CD4-positive, alpha-beta T cell treated with Interleukin-17A for 4 hours (primary cell): ENCODE data around the gene DOC2A.
"Not testable (repeated sequence)": the region's sequence is repeated elsewhere in the genome, so short reads cannot be mapped to it uniquely, and the experiment has no call there.

Source experiments
- DNase-seq: peaks from one replicate; pipeline ENCODE4 v3.0.0-alpha.2; 2020; ENCODE audit warnings: mixed read lengths

The DOC2A gene

DNA sequence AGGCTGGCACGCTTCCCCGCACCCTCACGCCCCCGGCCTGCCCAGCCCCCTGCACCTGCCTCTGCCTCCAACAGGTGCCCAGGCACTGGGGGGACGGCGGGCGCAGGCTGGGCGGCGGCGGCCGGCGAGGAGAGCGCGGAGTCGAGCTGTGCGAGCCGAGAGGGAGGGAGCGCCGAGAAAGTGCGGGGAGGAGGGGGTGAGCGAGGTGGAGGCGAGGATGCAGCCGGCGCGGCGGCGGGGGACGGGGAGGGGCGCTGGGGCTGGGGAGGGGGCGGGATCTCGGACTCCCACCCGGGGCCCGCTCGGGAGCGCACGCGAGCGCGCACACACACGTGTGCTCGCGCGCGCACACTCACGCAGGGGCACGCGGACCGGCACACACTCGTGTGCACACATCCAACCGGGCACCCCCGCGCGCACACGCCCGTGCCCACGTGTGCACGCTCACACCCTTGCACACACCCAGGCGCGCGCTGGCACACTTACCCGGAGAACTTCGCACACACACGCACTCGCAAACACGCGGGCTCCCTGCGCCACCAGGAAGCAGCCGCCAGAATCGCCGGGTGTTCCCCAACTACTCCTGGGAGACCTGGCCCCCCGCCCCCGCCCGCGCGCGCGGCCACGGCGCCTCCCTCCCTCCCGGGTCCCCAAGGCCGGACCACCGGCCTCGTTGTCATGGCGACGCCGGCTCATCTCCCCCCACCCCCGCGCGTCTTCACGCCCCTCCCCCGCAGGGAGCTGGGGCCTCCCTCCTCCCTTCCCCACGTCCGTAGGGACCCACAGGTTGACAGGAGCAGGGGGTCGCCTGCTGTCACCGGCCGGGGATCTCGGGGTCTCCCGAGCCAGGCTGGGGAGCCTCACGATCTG, at the start of gene DOC2A:
Gene DOC2A, minus strand, starts transcription at position 184 of the 870 bp plus-strand sequence. CDS start 805 bp downstream, outside the sequence.
- peak; percentile 43 for DNase-seq

DNA sequence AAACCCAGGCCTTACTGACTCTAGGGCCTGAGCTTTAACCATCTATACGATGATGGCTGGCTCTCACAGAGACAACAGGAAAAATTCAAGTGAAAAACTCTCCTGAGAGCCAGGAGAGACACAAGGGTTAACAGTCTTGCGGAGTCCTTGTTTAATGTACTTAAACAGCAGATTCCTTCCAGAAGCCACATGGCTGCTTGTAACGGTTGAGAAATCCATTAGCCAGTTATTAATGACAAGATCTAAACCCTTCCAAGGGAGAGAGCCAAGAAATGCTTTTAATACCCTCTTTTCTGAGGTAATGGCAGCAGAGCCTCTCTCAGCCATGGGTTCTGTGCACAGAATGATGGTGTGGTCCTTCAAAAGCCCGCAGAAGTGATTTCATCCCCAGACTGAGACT, 49.5 kb upstream of the DOC2A start:
- no peak for DNase-seq

DNA sequence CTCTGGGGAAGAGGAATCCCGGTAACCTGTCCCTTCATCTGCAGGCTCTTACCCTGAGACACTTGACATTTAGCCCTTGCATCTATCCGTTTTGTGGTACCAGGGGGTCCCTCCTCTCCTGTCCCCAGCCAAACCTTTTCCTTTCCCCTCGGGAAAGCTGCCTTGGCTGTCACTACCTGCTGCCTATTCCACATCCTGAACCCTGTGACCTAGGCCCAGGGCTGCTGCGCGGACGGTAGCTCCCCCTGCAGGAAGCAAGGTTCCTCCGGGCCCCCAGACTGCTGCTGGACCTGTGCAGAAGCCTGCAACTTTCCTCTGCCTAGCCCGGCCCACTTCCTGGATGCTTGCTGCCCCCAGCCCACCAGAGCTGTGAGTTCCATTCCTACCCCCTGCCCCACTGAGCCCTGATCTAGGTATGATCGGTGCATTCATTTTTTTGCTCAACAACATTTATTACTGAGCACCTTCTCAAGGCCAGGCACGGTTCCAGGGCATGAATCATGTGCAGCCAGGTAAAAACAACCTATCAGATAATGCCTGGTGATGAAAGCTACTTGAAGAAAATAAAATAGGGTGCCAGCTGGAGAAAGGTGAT, 44.2 kb upstream of the DOC2A start:
- peak; percentile 67 for DNase-seq

DNA sequence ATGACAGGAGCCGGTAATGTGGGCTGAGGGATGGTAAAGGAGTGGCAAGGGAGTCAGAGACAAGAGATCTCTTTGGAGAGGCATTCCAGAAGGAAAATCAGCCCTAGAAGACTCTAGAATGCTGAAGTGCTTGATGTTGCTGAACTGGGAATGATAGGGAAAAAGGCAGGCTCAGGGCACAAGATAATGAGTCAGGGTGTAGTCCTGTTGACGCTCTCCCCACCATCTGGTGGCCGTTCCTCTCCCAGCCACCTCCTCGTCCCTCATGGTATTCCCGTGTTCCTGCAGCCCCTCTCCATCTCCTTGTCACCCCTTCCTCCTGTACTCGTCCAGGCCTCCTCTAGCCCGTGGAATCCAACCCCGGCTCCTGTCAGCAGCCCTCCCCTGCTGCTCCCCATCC, 43.6 kb upstream of the DOC2A start:
- no peak for DNase-seq

DNA sequence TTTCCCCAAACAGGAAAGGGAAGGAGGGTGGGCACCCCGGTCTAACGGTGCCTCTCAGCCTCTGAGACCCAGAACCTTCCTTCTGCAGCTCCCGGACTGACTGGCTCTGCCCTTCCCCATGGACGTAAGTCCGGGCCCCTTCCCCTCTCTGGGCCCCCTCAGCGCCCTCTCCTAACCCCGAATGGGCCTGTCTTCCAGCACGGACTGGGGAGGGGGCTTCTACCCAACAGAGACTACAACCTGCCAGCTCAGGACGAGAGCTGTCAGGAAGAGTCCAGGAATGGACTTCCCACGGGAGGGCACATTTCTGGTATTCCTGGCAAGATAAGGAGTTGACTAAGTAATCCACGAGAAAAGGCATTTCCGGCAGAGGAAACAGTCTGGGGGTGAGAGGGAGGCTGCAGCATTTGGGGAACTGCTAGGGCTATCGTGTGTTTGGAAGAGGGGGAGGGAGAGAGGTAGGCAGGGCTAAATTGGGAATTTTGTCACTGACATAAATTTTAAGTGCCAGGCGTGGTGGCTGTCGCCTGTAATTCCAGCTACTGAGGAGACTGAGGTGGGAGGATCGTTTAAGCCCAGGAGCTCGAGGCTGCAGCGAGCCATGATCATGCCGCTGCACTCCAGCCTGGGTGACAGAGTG, 42.7 kb upstream of the DOC2A start:
- DNase-seq, result no peak

DNA sequence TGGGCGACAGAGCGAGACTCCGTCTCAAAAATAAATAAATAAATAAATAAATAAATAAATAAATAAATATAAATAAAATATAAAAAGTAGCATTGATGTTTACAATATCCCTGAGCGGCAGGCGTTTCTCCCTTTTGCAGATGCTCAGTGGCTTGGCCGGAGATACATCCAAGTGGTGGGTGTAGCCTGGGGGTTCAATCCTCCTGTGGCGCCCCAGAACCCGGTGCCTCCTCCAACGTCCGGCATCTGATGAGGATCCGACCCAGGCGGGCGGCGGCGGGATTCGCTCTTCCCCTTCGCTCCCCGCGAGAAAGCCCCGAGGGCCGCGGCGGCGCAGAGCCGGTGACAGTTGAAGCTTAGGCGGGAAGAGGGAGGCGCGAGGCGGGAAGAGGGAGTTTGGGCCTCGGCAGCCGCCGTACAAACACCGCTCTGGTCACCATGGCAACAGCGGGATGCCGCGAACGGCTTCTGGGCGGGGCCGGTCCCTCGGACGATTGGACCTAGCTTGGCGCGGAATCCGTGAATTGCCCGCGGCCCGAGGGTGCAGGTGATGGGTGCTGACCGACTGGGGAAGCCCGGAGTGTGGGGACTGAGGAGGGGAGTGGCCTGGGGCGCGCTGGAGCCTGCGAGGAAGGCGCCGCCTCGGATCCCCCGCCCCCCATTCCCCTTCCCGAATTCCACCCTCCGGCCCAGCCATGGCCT, 42.0 kb upstream of the DOC2A start:
- peak; percentile 92 for DNase-seq

DNA sequence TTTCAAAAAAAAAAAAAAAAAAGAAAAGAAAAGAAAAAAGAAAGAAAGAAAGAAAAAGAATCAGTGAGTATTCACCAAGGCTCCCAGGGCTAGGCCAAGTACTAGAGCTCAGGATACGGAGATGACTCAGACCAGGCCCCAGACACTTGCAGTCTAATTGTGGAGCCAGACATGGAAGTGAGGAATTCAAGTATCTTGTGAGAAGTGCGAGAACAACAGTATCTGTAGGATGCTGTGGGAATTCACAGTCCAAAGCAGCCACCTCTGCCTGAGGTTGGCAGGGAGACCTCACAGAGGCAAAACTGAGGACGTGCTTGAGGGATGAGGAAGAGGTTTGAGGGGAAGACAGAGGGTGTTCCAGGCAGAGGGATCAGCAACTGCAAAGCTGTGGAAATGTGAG, 40.7 kb upstream of the DOC2A start:
- no peak for DNase-seq

DNA sequence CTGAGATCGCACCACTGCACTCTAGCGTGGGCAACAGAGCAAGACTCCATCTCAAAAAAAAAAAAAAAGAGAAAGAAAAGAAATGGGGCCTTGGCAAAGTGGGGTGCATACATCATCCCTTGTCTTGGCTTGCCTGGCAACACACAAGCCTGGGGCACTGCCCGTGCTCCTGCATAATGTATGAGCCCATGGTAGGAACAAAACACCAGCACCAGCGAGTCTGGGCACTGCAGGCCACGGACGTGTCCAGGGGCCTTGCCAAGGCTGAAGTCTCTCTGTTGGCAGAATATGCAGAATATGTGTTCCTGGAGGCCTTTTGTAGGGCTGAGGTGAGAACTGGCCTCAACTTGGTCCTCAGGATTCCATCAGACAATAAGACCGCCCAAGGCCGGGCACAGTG, 39.0 kb upstream of the DOC2A start:
- no peak for DNase-seq

DNA sequence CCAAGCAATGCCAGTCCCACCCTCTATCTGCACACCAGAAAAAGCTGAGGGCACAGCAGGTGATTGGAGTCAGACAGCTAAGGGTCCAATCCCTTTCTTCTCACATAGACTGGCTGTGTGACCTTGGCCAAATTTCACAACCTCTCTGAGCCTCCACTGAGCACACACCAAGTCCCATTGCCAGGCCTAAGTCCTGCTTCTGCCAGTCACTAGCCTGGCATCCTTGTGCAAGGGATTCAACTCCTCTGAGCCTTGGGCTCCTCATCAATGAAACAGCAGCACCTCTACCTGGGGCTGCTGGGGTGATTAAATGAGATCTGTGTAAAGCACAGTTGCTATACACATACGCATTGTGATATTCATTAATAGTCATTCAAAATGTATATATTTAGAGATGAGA, 35.8 kb upstream of the DOC2A start:
- no peak for DNase-seq

DNA sequence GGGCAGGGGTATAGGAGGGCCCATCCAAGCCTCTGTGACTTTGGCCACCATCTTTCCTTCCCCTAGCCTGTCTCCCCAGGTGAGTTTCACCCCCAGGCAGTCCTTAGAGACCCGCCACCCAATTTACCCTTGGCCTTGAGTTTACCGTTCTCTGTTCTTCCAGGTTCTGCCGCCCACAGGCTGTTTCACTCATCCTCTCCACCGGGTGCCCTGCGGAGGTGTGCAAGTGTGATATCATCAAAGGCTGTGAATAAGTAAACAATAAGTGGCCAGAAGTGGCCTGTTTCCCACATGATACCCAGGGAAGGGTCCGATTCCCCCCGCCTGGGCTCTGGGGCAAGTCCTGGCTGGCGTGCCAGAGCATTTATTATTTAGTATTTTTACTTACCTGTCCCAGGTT, 35.4 kb upstream of the DOC2A start:
- DNase-seq, result no peak

DNA sequence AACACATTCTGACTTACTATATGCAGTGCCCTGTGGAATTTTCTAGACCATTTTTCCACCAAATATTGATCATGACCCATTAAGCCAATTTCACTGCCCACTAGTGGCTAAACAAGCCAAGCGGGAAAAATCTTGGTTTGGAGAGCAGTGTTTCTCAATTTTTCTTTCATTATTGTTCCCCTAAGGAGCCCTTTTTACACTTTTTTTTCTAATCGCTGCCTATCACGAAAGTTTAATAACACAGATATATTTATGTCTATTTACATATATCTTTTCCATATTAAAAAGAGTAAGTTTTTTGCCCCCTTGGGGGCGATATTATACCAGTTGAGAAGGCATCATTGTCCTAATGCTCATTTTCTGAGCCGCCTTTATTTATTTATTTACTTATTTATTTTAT, 31.0 kb upstream of the DOC2A start:
- DNase-seq, result peak; percentile 37

DNA sequence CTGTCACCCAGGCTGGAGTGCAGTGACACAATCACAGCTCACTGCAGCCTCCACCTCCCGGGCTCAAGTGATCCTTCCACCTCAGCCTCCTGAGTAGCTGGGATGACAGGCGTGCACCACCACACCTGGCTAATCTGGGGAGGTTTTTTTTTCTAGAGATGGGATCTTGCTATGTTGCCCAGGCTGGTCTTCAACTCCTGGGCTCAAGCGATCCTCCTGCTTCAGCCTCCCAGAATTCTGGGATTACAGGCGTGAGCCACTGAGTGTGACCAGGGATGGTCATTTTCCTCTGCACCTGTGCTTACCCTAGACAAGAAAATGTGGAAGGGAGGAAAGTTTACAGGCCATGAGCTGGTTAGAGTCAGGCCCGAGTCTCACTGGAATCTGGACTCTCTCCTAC, 29.9 kb upstream of the DOC2A start:
- DNase-seq, result not testable (repeated sequence)

DNA sequence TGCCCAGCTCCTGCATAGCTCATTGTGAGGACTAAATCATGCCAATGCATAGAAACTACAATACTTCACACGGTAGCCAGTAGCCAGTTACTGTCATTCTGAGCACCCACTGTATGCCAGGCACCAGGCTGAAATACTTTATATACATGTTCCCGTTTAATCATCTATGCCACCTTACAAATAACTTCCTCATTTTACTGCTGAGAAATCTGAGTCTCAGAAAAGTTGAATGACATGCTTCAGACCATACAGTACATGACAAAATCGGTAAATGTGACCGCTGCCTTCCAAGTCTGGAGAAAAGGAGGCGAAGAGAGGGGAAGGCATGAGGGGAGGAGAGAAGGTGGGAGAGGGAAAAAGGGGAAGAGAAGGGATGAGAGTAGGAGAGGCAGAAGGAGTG, 29.4 kb upstream of the DOC2A start:
- DNase-seq, result no peak

DNA sequence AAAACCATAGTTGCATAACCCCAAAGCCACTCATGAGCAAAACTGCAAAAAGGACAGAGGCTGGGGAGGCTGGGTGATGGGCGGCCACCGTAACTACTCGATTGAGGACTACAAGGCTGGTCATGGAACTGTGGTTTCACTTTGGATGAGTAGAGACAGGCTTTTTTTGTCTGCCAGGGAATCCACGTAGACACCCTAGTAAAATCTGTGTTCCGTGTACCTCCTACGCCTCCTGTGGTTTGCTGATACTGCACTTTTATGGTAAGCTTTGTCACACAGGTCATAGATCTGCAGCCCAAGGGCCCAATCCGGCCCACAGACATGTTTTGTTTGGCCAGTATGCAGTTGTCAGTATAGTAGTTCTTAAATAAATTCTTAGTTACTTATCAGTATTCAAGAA, 22.4 kb upstream of the DOC2A start:
- DNase-seq, result no peak

DNA sequence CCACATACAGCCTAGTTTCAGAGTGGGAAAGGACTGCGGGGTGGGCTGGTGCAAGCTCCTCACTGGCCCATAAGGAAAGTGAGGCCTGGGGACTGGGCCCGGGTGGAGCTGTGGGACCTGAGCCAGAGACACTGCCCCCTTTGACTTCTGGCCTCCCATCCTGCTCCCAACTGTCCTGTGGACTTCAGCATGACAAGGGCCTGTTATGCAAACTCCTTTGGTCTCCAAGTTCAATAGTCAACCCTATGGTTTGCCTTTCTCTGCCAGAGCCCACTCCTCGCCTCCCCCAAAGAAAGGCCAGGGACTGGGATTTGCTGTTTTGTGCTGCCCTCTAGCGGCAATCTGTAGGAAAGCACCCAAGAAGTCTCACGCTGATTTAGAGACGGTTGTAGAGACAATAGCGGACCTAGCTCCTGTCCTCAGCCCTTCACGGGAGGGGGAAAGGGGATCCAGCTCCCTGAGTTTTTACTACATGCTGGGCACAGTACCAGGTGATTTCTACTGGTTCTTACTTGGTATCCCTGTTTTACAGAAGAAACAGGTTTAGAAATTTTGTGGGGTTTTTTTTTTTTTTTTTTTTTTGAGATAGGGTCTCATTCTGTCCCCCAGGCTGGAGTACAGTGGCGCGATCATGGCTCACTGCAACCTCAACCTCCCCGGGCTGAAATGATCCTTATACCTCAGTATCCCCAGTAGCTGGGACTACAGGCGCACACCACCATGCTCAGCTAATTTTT, 21.4 kb upstream of the DOC2A start:
- peak; percentile 68 for DNase-seq

DNA sequence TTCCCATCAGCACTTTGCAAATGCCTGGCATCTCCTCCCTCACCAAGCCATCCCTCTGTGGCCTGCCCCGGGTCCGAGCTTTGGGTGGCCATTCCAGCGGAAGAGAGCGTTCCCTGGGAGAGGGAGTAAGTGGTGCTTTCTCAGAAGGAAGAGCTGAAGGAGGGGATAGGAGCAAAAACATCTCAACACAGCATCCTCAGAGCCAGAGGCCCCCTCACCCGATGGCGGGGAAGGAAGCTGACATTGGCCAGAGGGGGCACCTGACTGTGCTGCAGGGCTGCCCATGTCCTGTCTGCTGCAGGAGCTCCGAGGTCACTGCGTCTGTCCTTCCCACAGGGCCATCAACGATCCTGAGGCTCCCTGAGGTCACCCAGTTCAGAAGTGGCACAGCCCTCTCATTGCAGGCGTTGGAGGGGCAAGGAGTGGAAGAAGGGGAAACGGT, 20.7 kb upstream of the DOC2A start:
- no peak for DNase-seq

DNA sequence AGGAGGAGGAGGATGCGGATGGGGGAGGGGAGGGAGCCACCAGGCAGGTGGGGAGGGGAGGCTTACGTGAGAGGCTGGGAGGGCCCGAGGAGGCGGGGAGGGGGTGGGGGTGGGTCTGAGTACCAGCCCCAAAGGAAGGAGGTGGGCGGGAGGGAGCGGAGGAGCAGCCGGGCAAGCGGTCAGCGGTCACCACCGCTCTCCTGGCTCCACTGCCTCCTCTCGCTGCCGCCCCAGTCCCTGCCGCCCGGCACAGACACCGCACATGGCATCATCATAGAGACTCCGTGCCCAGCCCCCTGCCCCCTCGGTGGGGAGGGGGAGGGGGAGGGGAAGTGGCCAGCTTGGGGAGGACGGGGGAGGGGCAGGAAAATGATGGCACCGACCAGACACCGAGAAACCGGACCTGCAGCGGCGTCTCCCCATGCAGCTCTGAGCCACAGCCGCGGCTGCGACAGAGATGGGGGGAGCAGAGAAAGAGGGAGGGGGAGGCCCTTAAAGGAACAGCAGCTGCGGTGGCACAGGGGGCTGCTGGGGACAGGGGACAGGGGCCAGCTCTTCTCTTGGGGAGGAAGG, 20.1 kb upstream of the DOC2A start, which contains the start of gene TLCD3B:
Gene TLCD3B, minus strand, starts transcription at position 431 of the 573 bp plus-strand sequence. CDS start 744 bp downstream, outside the sequence.
- peak; percentile 34 for DNase-seq

DNA sequence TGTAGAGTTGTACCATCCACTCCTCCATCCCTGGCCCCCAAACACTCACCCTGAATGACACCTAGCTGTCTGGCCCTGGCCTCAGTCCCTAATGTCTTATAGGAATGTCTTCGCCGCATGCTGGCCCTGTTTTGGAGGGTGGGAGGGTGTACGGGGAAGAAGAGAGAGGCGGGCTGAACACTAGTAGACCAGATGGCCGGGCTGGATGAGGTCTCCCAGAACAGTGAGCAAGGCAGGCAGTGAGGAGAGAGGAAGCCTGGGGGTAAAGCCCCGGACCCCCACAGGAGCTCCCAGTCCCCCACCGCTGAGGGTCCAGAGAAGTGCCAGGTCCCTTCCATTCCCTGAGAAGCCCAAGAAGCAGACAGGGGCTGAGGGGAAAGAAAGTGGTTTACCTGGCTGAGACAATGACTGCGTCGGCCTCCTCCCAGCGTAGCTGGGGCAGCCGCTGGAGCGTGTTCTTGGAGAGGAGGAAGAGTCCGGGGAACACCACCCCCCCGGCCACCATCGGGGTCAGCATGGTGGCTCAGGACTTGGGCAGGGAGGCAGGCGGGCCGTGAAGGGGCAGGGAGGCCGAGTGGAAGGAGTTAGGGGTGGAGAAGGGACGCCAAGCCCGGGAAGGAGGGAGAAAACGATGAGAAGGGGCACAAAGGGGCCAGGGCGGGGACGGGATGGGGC, 19.3 kb upstream of the DOC2A start:
- DNase-seq, result no peak

DNA sequence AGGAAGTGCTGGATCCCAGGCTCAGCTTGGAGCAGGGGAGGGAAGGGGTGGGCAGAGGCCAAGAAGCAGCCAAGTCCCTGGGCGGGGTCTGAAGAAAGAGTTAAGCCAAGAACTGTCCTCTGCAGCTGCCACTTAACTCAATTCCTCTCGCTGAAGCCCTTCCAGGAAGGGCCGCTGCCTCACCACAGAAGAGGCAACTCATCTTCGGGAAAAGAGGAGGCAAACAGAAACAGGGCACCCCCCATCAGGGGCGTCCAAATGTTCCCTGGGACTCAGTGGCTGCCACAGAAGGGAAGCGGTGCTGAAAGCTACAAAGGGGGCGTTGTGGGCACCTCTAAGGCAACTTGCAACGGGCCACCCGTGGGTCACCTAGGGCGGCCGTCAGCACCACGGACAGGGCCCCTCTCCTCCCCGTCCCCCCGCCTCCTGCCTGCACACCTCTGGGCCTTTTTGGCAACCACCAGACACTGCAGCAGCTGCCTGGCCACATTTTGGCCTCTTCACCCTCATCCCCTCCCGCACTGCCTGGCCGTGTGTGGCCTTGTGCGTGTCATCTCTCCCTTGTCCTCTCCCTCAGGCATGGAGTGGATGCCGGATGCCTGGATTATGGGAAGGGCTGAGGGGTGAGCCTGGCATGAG, 17.7 kb upstream of the DOC2A start:
- peak; percentile 28 for DNase-seq

DNA sequence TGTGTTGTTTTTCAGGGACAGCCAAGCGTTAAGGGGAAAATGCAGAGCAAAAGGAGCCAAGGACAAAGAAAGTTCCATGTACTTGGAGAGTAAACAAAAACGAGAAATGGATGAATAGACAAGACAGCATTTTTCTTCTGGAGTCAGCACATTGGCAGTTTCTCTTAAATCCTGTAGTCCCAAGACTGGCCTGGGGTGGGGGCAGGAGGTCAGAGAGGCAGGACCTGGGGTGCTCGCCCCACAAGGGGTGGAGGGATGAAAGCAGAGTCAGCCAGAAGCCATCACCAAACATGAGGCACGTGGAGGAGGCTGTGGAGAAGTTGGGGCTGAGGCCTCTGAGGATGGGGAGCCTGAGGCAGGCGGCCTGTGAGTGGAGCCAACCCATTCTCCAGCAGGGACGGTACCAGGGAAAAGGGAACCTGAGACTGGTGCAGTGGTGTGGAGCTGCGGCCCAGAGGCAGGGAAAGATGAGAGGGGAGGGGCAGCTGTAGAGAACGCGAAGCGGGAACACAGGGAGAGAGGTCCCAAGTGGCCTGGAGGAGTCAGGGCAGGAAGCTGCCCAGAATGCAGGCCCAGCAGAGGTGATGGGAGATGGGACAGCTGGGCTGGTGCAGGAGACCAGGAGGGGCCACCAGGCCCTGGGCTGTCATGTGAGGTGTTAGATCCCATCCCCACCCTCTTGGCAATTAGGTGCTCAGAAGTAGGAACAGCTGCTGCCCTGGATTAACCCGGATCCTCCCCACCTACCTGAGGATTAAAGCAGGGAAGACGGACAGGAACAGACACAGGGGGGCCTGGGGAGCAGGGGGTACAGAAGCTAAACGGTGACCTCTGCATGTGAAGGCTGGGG, 17.0 kb upstream of the DOC2A start:
- DNase-seq, result no peak
